Osteoblast (primary cell): ENCODE results near the gene KRT82. TPM values are rescaled to one million over a fixed set of nuclear protein-coding genes. Genes with fewer than 3 reads are reported as not detected.
A peak's percentile ranks its signal among the peaks of the same experiment; 100 is the strongest.

Source experiments
- DNase-seq: peaks from one replicate; pipeline ENCODE4 v3.0.0; 2011; ENCODE audit warnings: low spot score, mixed read lengths; ENCODE audit not compliant: insufficient read length; ENCODE audit errors: missing footprints
- H2AFZ ChIP-seq: 2 replicates; pipeline ENCODE4 v1.6.0; 2011; ENCODE audit warnings: mild to moderate bottlenecking, low read length
- H3K27ac ChIP-seq: 2 replicates; pipeline ENCODE4 v1.5.1; 2011; ENCODE audit warnings: mild to moderate bottlenecking, low read depth, low read length, moderate library complexity
- H3K27me3 ChIP-seq: 2 replicates; pipeline ENCODE4 v1.6.0; 2012; ENCODE audit warnings: mild to moderate bottlenecking, control low read depth, inconsistent platforms, low read length, moderate library complexity; ENCODE audit not compliant: insufficient read depth
- H3K36me3 ChIP-seq: 2 replicates; pipeline ENCODE4 v1.5.1; 2011; ENCODE audit warnings: mild to moderate bottlenecking, low read length, control low read depth, moderate library complexity; ENCODE audit not compliant: insufficient read depth
- H3K4me1 ChIP-seq: 2 replicates; pipeline ENCODE4 v1.5.1; 2011; ENCODE audit warnings: mild to moderate bottlenecking, low read length, control low read depth, moderate library complexity; ENCODE audit not compliant: insufficient read depth
- H3K4me2 ChIP-seq: 2 replicates; pipeline ENCODE4 v1.6.0; 2011; ENCODE audit warnings: mild to moderate bottlenecking, low read length; ENCODE audit not compliant: insufficient read depth
- H3K4me3 ChIP-seq: fragments of 200-600 bp; sonication (generic); 3 replicates; pipeline ENCODE4 v1.5.1; 2012; ENCODE audit warnings: mild to moderate bottlenecking, low read length, inconsistent platforms; ENCODE audit not compliant: insufficient read depth
- H3K79me2 ChIP-seq: 2 replicates; pipeline ENCODE4 v1.6.0; 2012; ENCODE audit warnings: mild to moderate bottlenecking, low read length, control low read depth, inconsistent platforms; ENCODE audit not compliant: insufficient read depth
- H3K9me3 ChIP-seq: 2 replicates; pipeline ENCODE4 v1.5.1; 2011; ENCODE audit warnings: low read depth, low read length, control low read depth
- H4K20me1 ChIP-seq: 2 replicates; pipeline ENCODE4 v1.6.0; 2012; ENCODE audit warnings: mild to moderate bottlenecking, low read length, control low read depth; ENCODE audit not compliant: insufficient read depth
- CTCF ChIP-seq: IDR thresholded peaks from 2 replicates; pipeline ENCODE4 v1.5.1; 2011; ENCODE audit warnings: mild to moderate bottlenecking, low read depth, low read length, moderate library complexity; ENCODE audit errors: extremely low read depth
- total RNA-seq: library from RNA; depleted of rRNA; stranded (reverse); fragments of >200 nt; gene quantifications from 2 replicates; pipeline ENCODE4 v1.2.3, GENCODE V29; 2012

KRT82 gene
- total RNA-seq, 1 donor: not detected

GRCh38 chr12:52353766-52354165 is 52.4 kb downstream of the KRT82 start:
- Histone ChIP-seq H3K4me1 (peaks cover 5% of the 10 kb centered on the region), H4K20me1 (no peaks in the 10 kb centered on the region), H3K79me2 (no peaks in the 10 kb centered on the region), H3K4me2 (no peak overlapping the region), H3K27ac (no peak overlapping the region), H3K36me3 (no peaks in the 10 kb centered on the region), H3K9me3 (no peaks in the 10 kb centered on the region), H2AFZ (no peak overlapping the region), H3K27me3 (peaks cover 65% of the 10 kb centered on the region), H3K4me3 (no peak overlapping the region)
- no peak for TF ChIP-seq CTCF
- DNase-seq: peak; percentile 80

- Histone ChIP-seq H3K27ac (no peak overlapping the region), H3K4me3 (no peak overlapping the region), H3K4me2 (no peak overlapping the region), H2AFZ (no peak overlapping the region), H3K36me3 (no peaks in the 10 kb centered on the region), H3K79me2 (no peaks in the 10 kb centered on the region), H3K4me1 (peaks cover 5% of the 10 kb centered on the region), H3K27me3 (peaks cover 63% of the 10 kb centered on the region), H4K20me1 (no peaks in the 10 kb centered on the region), H3K9me3 (no peaks in the 10 kb centered on the region)
- TF ChIP-seq CTCF: no peak
- DNase-seq: peak; percentile 35
Measured at GRCh38 chr12:52352951-52353350, 53.2 kb downstream of the KRT82 start.

- H2AFZ ChIP-seq: no peak overlapping the region
- no peak for TF ChIP-seq CTCF
Measured at GRCh38 chr12:52351196-52352059, 54.7 kb downstream of the KRT82 start.

GRCh38 chr12:52350786-52351185 is 55.3 kb downstream of the KRT82 start:
- H3K79me2 ChIP-seq: no peaks in the 10 kb centered on the region
- H2AFZ ChIP-seq: no peak overlapping the region
- no peak overlapping the region for H3K27ac ChIP-seq
- H3K4me1 ChIP-seq: peaks cover 5% of the 10 kb centered on the region
- no peak overlapping the region for H3K4me2 ChIP-seq
- TF ChIP-seq CTCF: no peak
- H4K20me1 ChIP-seq: no peaks in the 10 kb centered on the region
- no peaks in the 10 kb centered on the region for H3K9me3 ChIP-seq
- no peak overlapping the region for H3K4me3 ChIP-seq
- DNase-seq: peak; percentile 66
- H3K27me3 ChIP-seq: peaks cover 68% of the 10 kb centered on the region
- no peaks in the 10 kb centered on the region for H3K36me3 ChIP-seq

More at GRCh38 chr12:52351196-52352059, 54.7 kb downstream of the KRT82 start:
- no peaks in the 10 kb centered on the region for H3K79me2 ChIP-seq
- DNase-seq: peak; percentile 43
- H3K4me1 ChIP-seq: peaks cover 5% of the 10 kb centered on the region
- peaks cover 68% of the 10 kb centered on the region for H3K27me3 ChIP-seq
- no peaks in the 10 kb centered on the region for H3K9me3 ChIP-seq
- no peak overlapping the region for H3K27ac ChIP-seq
- no peak overlapping the region for H3K4me3 ChIP-seq
- H3K4me2 ChIP-seq: no peak overlapping the region
- no peaks in the 10 kb centered on the region for H4K20me1 ChIP-seq
- no peaks in the 10 kb centered on the region for H3K36me3 ChIP-seq
